ENCODE results near the gene NCKAP5L. TPM values are rescaled to one million over a fixed set of nuclear protein-coding genes. Genes with fewer than 3 reads are reported as not detected.

Gene NCKAP5L
- total and polyA plus RNA-seq, 9 of the 15 experiments (the other 6 are each of a cell fraction or from before 2014, with no cell fraction given), result 0.01 to 14.4 (median 3.7) TPM

DNA sequence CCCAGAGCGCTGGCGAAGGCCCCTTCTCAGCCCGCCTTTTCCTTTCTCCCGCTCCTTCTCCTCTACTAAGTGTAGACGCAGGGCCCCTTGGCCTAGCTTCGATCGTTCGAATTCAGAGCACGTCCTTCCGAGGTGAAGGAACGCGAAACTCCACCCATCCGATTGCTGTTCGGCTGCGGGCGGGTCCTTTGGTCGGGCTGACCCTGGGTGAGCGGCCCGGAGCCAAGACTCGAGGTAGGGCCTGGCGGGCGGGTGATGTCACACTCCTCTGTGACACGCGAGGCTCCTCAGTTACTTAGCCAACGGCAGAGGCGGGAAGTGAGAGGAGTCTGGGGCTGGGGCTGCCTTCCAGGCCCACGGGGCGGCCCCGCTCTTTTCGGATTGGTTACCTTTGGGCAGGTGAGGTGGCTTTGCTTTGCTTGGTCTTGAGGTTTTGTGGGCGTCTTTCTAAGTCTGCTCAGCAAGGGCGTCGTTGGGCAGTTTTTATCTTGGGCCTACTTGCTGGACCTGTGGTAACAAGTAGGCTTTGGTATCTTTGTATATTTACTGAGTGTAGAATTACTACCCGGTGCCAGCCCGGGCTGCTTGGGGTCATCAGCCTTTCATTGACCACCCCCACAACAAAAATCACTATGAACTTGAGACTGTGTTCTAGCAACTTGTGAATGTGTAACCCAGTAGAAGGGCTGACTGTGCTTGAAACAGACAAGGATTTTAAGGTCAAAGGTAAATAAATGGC, 86.2 kb downstream of the NCKAP5L start (continued):
- TF ChIP-seq, protein P1, sequence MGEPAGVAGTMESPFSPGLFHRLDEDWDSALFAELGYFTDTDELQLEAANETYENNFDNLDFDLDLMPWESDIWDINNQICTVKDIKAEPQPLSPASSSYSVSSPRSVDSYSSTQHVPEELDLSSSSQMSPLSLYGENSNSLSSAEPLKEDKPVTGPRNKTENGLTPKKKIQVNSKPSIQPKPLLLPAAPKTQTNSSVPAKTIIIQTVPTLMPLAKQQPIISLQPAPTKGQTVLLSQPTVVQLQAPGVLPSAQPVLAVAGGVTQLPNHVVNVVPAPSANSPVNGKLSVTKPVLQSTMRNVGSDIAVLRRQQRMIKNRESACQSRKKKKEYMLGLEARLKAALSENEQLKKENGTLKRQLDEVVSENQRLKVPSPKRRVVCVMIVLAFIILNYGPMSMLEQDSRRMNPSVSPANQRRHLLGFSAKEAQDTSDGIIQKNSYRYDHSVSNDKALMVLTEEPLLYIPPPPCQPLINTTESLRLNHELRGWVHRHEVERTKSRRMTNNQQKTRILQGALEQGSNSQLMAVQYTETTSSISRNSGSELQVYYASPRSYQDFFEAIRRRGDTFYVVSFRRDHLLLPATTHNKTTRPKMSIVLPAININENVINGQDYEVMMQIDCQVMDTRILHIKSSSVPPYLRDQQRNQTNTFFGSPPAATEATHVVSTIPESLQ (CRISPR knock-in tag; IDR thresholded peaks at IDR 0.05), result peak; percentile 28; the same call in 1 of the 2 replicates
- TF ChIP-seq E2F1 (CRISPR knock-in tag; IDR thresholded peaks at IDR 0.05) (peak; percentile 85), OTX1 (CRISPR knock-in tag; IDR thresholded peaks at IDR 0.05) (no peak), SUPT5H (IDR thresholded peaks at IDR 0.05) (no peak), VEZF1 (CRISPR knock-in tag; IDR thresholded peaks at IDR 0.05) (no peak), THAP7 (CRISPR knock-in tag; IDR thresholded peaks at IDR 0.05) (no peak), ELF1 (tag; IDR thresholded peaks at IDR 0.05) (peak; percentile 37; the same call in 1 of the 2 replicates), MCM5 (IDR thresholded peaks at IDR 0.05; ENCODE audit: low read depth) (no peak), PHTF2 (CRISPR knock-in tag; IDR thresholded peaks at IDR 0.05) (no peak), IFI16 (CRISPR knock-in tag; IDR thresholded peaks at IDR 0.05) (no peak), ZNF140 (CRISPR knock-in tag; IDR thresholded peaks at IDR 0.05) (no peak), KAT7 (CRISPR knock-in tag; IDR thresholded peaks at IDR 0.05; ENCODE audit: borderline replicate concordance) (no peak), TBP (optimal IDR thresholded peaks at IDR 0.05; ENCODE audit: low read depth, low read length) (peak; percentile 34), L3MBTL2 (IDR thresholded peaks at IDR 0.05) (peak; percentile 81), XRCC4 (IDR thresholded peaks at IDR 0.05; ENCODE audit: extremely low read depth, insufficient read depth, insufficient read length) (no peak), TSC22D4 (tag; IDR thresholded peaks at IDR 0.05) (no peak), GABPB2 (CRISPR knock-in tag; conservative IDR thresholded peaks at IDR 0.05) (no peak), BCLAF1 (IDR thresholded peaks at IDR 0.05; ENCODE audit: borderline replicate concordance in 1 of 2, control insufficient read depth in 1 of 2, low read depth in 2 of 2, low read length in 1 of 2) (no peak), ETV1 (tag; conservative IDR thresholded peaks at IDR 0.05; ENCODE audit: low read depth) (no peak), CREM (IDR thresholded peaks at IDR 0.05; ENCODE audit: low read depth) (peak; percentile 82), ZZZ3 (IDR thresholded peaks at IDR 0.05) (0 out of 2 replicates have a peak, but pooled peaks have one; percentile 16)

Data from K562 (cell line).